ENCODE results near the gene GPI.

DNA sequence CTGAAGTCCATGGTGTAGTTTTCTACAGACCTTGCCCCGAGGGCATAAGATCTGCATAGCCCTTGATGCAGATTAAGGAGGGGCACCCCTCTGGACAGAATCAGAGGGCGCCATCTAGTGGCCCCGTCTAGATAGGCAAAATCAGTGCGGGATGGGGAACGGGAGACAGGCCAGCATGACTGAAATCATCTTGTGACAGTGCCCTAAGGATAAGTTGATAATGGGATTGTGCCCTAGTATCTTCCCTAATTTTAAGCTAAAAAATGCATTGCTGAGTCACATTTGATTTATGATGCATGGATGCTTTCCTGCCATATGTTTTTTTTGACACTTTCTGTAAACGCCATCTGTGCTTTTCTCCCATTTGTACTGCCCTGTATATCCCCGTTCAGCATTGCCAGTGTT is 19.0 kb upstream of the GPI start:
- peak; percentile 25 to 72 (median 56) for TF ChIP-seq CTCF (IDR thresholded peaks at IDR 0.05)
- TF ChIP-seq POLR2A (IDR thresholded peaks at IDR 0.05) = no peak

Data from esophagus squamous epithelium (tissue), 4 donors.